ENCODE data around the gene MAPRE3. TPM values are rescaled to one million over a fixed set of nuclear protein-coding genes. Genes with fewer than 3 reads are reported as not detected.

Gene MAPRE3
- total RNA-seq, 4 donors from 2014 or later, result 9.3 to 23.0 (median 13.4) TPM

DNA sequence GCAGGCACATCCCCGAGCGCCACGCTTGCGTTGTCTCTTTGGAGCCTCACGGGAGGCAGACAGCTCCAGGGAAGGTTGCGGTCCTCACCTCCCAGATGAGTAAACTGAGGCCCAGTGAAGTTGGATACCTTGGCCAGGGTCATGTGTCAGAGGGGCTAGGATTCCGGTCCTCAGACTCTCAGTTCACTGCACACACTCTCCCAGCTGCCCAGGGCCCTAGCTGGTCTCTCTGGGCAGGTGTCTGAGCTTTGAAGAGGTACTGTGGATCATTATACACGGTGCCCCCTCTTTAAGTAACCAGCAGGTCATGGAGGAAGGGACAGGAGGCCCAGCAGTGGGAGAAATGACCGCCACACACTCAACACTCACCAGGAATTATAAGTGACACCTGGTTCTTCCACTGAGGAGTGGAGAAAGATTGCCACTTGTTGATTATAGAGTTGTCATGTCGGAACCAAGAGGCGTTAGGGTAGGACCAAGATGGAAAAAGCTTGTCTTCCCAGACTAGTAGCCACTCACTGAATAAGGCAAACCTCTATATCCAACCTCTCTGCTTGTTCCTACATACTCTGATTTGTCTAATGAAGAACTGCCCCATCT is 62.9 kb downstream of the MAPRE3 start:
- Histone ChIP-seq H3K27me3 (no peaks in the 10 kb centered on the region), H3K4me1 (peaks cover 15 to 42% (median 34%) of the 10 kb centered on the region in 4 donors), H3K36me3 (peaks cover 22 to 48% (median 38%) of the 10 kb centered on the region in 4 donors), H3K4me3 (peak overlapping the region; percentile 86 to 91 (median 88)), H3K27ac (replicated peaks in 1 of 4) (peak overlapping the region; percentile 78 to 87 (median 83)), H3K9me3 (no peaks in the 10 kb centered on the region)
- WGBS, result 34% methylated on average over 5 of the region's 11 CpGs
- TF ChIP-seq EP300 (IDR thresholded peaks at IDR 0.05) (no peak), POLR2AphosphoS5 (IDR thresholded peaks at IDR 0.05) (no peak), POLR2A (IDR thresholded peaks at IDR 0.05; ENCODE audit: low read depth) (no peak)
- TF ChIP-seq, protein P1, sequence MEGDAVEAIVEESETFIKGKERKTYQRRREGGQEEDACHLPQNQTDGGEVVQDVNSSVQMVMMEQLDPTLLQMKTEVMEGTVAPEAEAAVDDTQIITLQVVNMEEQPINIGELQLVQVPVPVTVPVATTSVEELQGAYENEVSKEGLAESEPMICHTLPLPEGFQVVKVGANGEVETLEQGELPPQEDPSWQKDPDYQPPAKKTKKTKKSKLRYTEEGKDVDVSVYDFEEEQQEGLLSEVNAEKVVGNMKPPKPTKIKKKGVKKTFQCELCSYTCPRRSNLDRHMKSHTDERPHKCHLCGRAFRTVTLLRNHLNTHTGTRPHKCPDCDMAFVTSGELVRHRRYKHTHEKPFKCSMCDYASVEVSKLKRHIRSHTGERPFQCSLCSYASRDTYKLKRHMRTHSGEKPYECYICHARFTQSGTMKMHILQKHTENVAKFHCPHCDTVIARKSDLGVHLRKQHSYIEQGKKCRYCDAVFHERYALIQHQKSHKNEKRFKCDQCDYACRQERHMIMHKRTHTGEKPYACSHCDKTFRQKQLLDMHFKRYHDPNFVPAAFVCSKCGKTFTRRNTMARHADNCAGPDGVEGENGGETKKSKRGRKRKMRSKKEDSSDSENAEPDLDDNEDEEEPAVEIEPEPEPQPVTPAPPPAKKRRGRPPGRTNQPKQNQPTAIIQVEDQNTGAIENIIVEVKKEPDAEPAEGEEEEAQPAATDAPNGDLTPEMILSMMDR (IDR thresholded peaks at IDR 0.05), result no peak
- no peak for DNase-seq (ENCODE audit: extremely low spot score)
- intact Hi-C loops (cut with DNase I), result loop anchor here (5.0 kb wide), 1 partner anchor 54 kb away; the partner anchor contains the start of gene KHK

DNA sequence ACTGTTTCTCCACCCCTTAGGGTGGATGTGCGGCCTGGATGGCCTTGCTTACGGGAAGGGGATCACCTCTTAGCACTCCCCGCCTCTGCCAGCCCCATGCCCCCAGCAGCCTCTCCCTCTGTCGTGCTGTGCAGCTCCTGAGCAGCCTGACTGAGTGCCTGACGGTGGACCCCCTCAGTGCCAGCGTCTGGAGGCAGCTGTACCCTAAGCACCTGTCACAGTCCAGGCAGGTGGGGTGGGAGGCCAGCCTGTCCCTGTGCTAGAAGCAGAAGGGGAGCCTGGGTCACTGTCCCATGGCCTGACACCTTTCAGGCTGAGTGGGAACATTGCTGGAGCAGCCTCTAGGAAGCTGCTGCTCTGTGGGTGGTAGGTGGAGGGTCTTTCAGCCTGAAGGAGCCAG is 67.6 kb downstream of the MAPRE3 start:
- Histone ChIP-seq H3K4me3 (no peak overlapping the region), H3K9me3 (no peaks in the 10 kb centered on the region), H3K36me3 (peaks cover 42 to 71% (median 69%) of the 10 kb centered on the region in 4 donors), H3K27me3 (no peaks in the 10 kb centered on the region), H3K4me1 (peaks cover 15 to 39% (median 35%) of the 10 kb centered on the region in 4 donors), H3K27ac (replicated peaks in 1 of 4) (no peak overlapping the region)
- no peak for DNase-seq (ENCODE audit: extremely low spot score)
- intact Hi-C loops (cut with DNase I), result no loop called here
- no CpG with 5 or more reads among the region's 6 CpGs for WGBS
- no peak for TF ChIP-seq POLR2A (IDR thresholded peaks at IDR 0.05; ENCODE audit: low read depth)

DNA sequence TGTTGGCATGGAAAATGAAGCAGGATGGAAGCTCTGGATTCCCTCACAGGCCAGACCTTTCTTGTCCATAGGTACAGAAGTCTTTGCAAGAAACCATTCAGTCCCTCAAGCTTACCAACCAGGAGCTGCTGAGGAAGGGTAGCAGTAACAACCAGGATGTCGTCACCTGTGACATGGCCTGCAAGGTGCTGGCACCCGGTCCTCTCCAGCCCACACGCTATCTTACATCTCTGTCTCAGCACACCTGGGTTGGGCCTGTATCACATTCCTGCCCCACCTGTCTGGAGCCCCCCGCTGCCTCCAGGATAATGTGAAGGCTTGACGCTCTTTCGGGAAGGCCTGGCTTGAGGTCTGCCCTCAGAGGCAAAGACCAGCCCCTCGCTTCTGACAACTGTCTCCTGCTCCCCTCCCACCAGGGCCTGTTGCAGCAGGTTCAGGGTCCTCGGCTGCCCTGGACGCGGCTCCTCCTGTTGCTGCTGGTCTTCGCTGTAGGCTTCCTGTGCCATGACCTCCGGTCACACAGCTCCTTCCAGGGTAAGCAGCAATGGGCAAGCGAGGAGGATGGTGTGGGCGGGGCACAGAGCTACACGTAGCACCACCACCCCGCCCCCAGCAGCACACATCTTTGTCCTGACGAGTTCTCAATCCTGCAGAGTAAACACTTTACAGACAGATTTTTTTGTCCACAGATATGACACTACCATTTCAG is 68.3 kb downstream of the MAPRE3 start:
- TF ChIP-seq EP300 (IDR thresholded peaks at IDR 0.05), result no peak
- TF ChIP-seq POLR2A (IDR thresholded peaks at IDR 0.05; ENCODE audit: low read depth), result no peak
- DNase-seq (ENCODE audit: extremely low spot score), result no peak
- WGBS, result 80% methylated on average over 15 of the region's 17 CpGs
- Histone ChIP-seq H3K9me3 (no peaks in the 10 kb centered on the region), H3K27ac (replicated peaks in 1 of 4) (no peak overlapping the region), H3K4me3 (no peak overlapping the region), H3K4me1 (peaks cover 11 to 34% (median 28%) of the 10 kb centered on the region in 4 donors), H3K27me3 (no peaks in the 10 kb centered on the region), H3K36me3 (peaks cover 42 to 71% (median 69%) of the 10 kb centered on the region in 4 donors)
- intact Hi-C loops (cut with DNase I), result no loop called here

DNA sequence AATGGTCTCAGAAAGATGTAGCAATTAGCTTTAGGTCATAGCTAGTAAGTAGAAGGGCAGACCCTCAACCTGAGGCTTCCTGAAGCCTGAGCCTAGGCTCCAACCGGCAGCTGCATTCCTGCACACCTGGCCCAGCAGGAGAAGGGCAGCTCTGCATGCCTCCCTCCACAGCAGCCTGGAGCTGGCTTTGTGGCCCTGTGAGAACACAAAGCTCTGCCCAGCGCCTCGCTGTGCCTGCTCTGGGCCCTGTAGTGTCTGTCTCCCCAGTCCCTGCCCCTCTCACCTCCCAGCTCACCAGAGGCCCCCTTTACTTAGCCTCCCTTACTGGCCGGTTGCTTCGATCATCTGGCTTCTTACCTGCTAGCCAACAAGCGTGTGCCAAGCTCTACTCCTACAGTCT is 69.0 kb downstream of the MAPRE3 start:
- H3K4me1 ChIP-seq, result peaks cover 5 to 27% (median 22%) of the 10 kb centered on the region in 4 donors
- intact Hi-C loops (cut with DNase I), result no loop called here
- peaks cover 42 to 71% (median 69%) of the 10 kb centered on the region in 4 donors for H3K36me3 ChIP-seq
- 90% methylated on average over 5 of the region's 6 CpGs for WGBS
- DNase-seq (ENCODE audit: extremely low spot score), result no peak
- no peak overlapping the region for H3K27ac ChIP-seq (replicated peaks in 1 of 4)
- H3K9me3 ChIP-seq, result no peaks in the 10 kb centered on the region
- no peak overlapping the region for H3K4me3 ChIP-seq
- H3K27me3 ChIP-seq, result no peaks in the 10 kb centered on the region
- TF ChIP-seq POLR2A (IDR thresholded peaks at IDR 0.05; ENCODE audit: low read depth) (no peak), POLR2AphosphoS5 (IDR thresholded peaks at IDR 0.05) (no peak), EP300 (IDR thresholded peaks at IDR 0.05) (no peak)
- TF ChIP-seq, protein P1 (IDR thresholded peaks at IDR 0.05), result no peak

DNA sequence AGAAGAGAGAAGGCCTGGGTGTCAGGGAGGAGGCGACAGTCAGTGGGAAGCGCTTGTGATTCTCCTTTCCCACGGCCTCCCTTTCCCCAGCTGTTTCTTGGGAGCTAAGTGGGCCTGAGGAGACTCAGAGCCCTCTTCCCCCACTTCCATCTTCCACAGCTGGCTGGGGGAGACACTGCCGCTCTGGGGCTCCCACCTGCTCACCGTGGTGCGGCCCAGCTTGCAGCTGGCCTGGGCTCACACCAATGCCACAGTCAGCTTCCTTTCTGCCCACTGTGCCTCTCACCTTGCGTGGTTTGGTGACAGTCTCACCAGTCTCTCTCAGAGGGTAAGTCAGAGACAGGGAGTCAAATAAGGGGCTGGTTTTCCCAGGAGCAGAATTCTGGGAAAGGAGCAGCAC is 69.4 kb downstream of the MAPRE3 start:
- peaks cover 3 to 23% (median 17%) of the 10 kb centered on the region in 4 donors for H3K4me1 ChIP-seq
- DNase-seq (ENCODE audit: extremely low spot score), result no peak
- intact Hi-C loops (cut with DNase I), result no loop called here
- TF ChIP-seq EP300 (IDR thresholded peaks at IDR 0.05) (no peak), POLR2A (IDR thresholded peaks at IDR 0.05; ENCODE audit: low read depth) (no peak), POLR2AphosphoS5 (IDR thresholded peaks at IDR 0.05) (no peak)
- TF ChIP-seq, protein P1 (IDR thresholded peaks at IDR 0.05), result no peak
- H3K27me3 ChIP-seq, result no peaks in the 10 kb centered on the region
- no peak overlapping the region for H3K27ac ChIP-seq (replicated peaks in 1 of 4)
- H3K36me3 ChIP-seq, result peaks cover 42 to 69% (median 68%) of the 10 kb centered on the region in 4 donors
- no peak overlapping the region for H3K4me3 ChIP-seq
- H3K9me3 ChIP-seq, result no peaks in the 10 kb centered on the region
- 95% methylated on average over 6 of the region's 7 CpGs for WGBS
